BLaER1 (cell line): ENCODE measurements around the gene VMAC.

Source experiments
- H3K27ac ChIP-seq: shearing (Covaris generic); formaldehyde crosslinking; 2 replicates; pipeline ENCODE4 v1.8.1; 2022
- H3K27me3 ChIP-seq: shearing (Covaris generic); formaldehyde crosslinking; 2 replicates; pipeline ENCODE4 v1.8.1; 2022
- H3K36me3 ChIP-seq: shearing (Covaris generic); formaldehyde crosslinking; 2 replicates; pipeline ENCODE4 v1.8.1; 2022
- H3K4me1 ChIP-seq: shearing (Covaris generic); formaldehyde crosslinking; 2 replicates; pipeline ENCODE4 v1.8.1; 2022
- H3K4me2 ChIP-seq: shearing (Covaris generic); formaldehyde crosslinking; 2 replicates; pipeline ENCODE4 v1.8.1; 2022
- H3K4me3 ChIP-seq: shearing (Covaris generic); formaldehyde crosslinking; 2 replicates; pipeline ENCODE4 v1.8.1; 2022
- H3K9ac ChIP-seq: shearing (Covaris generic); formaldehyde crosslinking; 2 replicates; pipeline ENCODE4 v1.8.1; 2022
- H3K9me3 ChIP-seq: shearing (Covaris generic); formaldehyde crosslinking; 2 replicates; pipeline ENCODE4 v1.8.1; 2022
- H4K20me1 ChIP-seq: shearing (Covaris generic); formaldehyde crosslinking; 2 replicates; pipeline ENCODE4 v1.8.1; 2022
- Cebpa-rat ChIP-seq: shearing (Covaris generic); IDR thresholded peaks from 2 replicates; pipeline ENCODE4 v1.8.1; 2022

VMAC gene

GRCh38 chr19:5917431-5918107, 12.9 kb downstream of the VMAC start:
- Histone ChIP-seq H3K27me3 (no peaks in the 10 kb centered on the region), H3K9ac (no peak overlapping the region), H4K20me1 (peaks cover 14% of the 10 kb centered on the region; the same call in 1 of the 2 replicates), H3K27ac (no peak overlapping the region), H3K4me2 (no peak overlapping the region), H3K4me1 (peaks cover 8% of the 10 kb centered on the region), H3K4me3 (no peak overlapping the region), H3K36me3 (peaks cover 96% of the 10 kb centered on the region), H3K9me3 (no peaks in the 10 kb centered on the region)
- no peak for TF ChIP-seq Cebpa-rat

- Histone ChIP-seq H3K9me3 (no peaks in the 10 kb centered on the region), H3K4me2 (no peak overlapping the region), H4K20me1 (peaks cover 21% of the 10 kb centered on the region; the same call in 1 of the 2 replicates), H3K27ac (no peak overlapping the region), H3K27me3 (no peaks in the 10 kb centered on the region), H3K4me1 (peaks cover 8% of the 10 kb centered on the region), H3K4me3 (no peak overlapping the region), H3K9ac (no peak overlapping the region), H3K36me3 (peaks cover 98% of the 10 kb centered on the region)
- TF ChIP-seq Cebpa-rat = no peak
Measured at GRCh38 chr19:5918463-5919079, 13.9 kb downstream of the VMAC start.

- TF ChIP-seq Cebpa-rat = no peak
- no peak overlapping the region for H3K27ac ChIP-seq
Measured at GRCh38 chr19:5921516-5922160, 17.0 kb downstream of the VMAC start.

GRCh38 chr19:5922161-5922545, 17.5 kb downstream of the VMAC start:
- H3K36me3 ChIP-seq = peaks cover 98% of the 10 kb centered on the region
- no peak for TF ChIP-seq Cebpa-rat
- H3K9ac ChIP-seq = no peak overlapping the region
- H3K4me3 ChIP-seq = no peak overlapping the region
- peaks cover 6% of the 10 kb centered on the region for H3K4me1 ChIP-seq
- peaks cover 41% of the 10 kb centered on the region for H4K20me1 ChIP-seq
- no peak overlapping the region for H3K4me2 ChIP-seq
- no peaks in the 10 kb centered on the region for H3K27me3 ChIP-seq
- H3K27ac ChIP-seq = no peak overlapping the region
- no peaks in the 10 kb centered on the region for H3K9me3 ChIP-seq

More at GRCh38 chr19:5921516-5922160, 17.0 kb downstream of the VMAC start:
- H3K9me3 ChIP-seq = no peaks in the 10 kb centered on the region
- H3K4me3 ChIP-seq = no peak overlapping the region
- peaks cover 2% of the 10 kb centered on the region for H3K4me1 ChIP-seq
- H4K20me1 ChIP-seq = peaks cover 36% of the 10 kb centered on the region
- H3K27me3 ChIP-seq = no peaks in the 10 kb centered on the region
- peaks cover 98% of the 10 kb centered on the region for H3K36me3 ChIP-seq
- no peak overlapping the region for H3K9ac ChIP-seq
- no peak overlapping the region for H3K4me2 ChIP-seq

GRCh38 chr19:5923356-5923755, 18.7 kb downstream of the VMAC start:
- Histone ChIP-seq H3K36me3 (peaks cover 100% of the 10 kb centered on the region), H3K4me3 (no peak overlapping the region), H3K27me3 (no peaks in the 10 kb centered on the region), H3K9me3 (no peaks in the 10 kb centered on the region), H3K4me1 (peaks cover 16% of the 10 kb centered on the region), H3K4me2 (no peak overlapping the region), H3K27ac (no peak overlapping the region), H3K9ac (no peak overlapping the region), H4K20me1 (peaks cover 53% of the 10 kb centered on the region)
- no peak for TF ChIP-seq Cebpa-rat

GRCh38 chr19:5925830-5926427, 21.3 kb downstream of the VMAC start:
- Histone ChIP-seq H3K36me3 (peaks cover 100% of the 10 kb centered on the region), H3K4me2 (no peak overlapping the region), H3K4me3 (no peak overlapping the region), H3K9me3 (no peaks in the 10 kb centered on the region), H4K20me1 (peaks cover 58% of the 10 kb centered on the region), H3K4me1 (peaks cover 16% of the 10 kb centered on the region), H3K27me3 (no peaks in the 10 kb centered on the region), H3K27ac (no peak overlapping the region), H3K9ac (no peak overlapping the region)
- no peak for TF ChIP-seq Cebpa-rat

GRCh38 chr19:5926641-5927440, 22.2 kb downstream of the VMAC start:
- no peak for TF ChIP-seq Cebpa-rat
- Histone ChIP-seq H3K4me2 (peak overlapping the region; percentile 1; the same call in 1 of the 2 replicates), H3K27ac (no peak overlapping the region), H3K36me3 (peaks cover 100% of the 10 kb centered on the region), H3K27me3 (no peaks in the 10 kb centered on the region), H3K9me3 (no peaks in the 10 kb centered on the region), H3K4me1 (peaks cover 16% of the 10 kb centered on the region), H3K4me3 (no peak overlapping the region), H4K20me1 (peaks cover 59% of the 10 kb centered on the region), H3K9ac (peak overlapping the region; percentile 38)

GRCh38 chr19:5927441-5927821, 22.8 kb downstream of the VMAC start:
- Histone ChIP-seq H3K4me1 (peaks cover 16% of the 10 kb centered on the region), H3K27ac (0 out of 2 replicates have a peak overlapping the region, but pooled peaks have one; percentile 18), H3K36me3 (peaks cover 100% of the 10 kb centered on the region), H3K9me3 (no peaks in the 10 kb centered on the region), H3K4me3 (no peak overlapping the region), H3K9ac (peak overlapping the region; percentile 38), H3K27me3 (no peaks in the 10 kb centered on the region), H3K4me2 (peak overlapping the region; percentile 1; the same call in 1 of the 2 replicates), H4K20me1 (peaks cover 62% of the 10 kb centered on the region)
- TF ChIP-seq Cebpa-rat = no peak

- H4K20me1 ChIP-seq = peaks cover 67% of the 10 kb centered on the region
- H3K4me1 ChIP-seq = peaks cover 16% of the 10 kb centered on the region
- H3K4me3 ChIP-seq = no peak overlapping the region
- H3K27ac ChIP-seq = no peak overlapping the region
- H3K27me3 ChIP-seq = no peaks in the 10 kb centered on the region
- no peak for TF ChIP-seq Cebpa-rat
- H3K9ac ChIP-seq = no peak overlapping the region
- H3K4me2 ChIP-seq = no peak overlapping the region
- H3K36me3 ChIP-seq = peaks cover 100% of the 10 kb centered on the region
- H3K9me3 ChIP-seq = no peaks in the 10 kb centered on the region
Measured at GRCh38 chr19:5929179-5929578, 24.5 kb downstream of the VMAC start.
